ENCODE results near the gene STK24.

STK24 gene

DNA sequence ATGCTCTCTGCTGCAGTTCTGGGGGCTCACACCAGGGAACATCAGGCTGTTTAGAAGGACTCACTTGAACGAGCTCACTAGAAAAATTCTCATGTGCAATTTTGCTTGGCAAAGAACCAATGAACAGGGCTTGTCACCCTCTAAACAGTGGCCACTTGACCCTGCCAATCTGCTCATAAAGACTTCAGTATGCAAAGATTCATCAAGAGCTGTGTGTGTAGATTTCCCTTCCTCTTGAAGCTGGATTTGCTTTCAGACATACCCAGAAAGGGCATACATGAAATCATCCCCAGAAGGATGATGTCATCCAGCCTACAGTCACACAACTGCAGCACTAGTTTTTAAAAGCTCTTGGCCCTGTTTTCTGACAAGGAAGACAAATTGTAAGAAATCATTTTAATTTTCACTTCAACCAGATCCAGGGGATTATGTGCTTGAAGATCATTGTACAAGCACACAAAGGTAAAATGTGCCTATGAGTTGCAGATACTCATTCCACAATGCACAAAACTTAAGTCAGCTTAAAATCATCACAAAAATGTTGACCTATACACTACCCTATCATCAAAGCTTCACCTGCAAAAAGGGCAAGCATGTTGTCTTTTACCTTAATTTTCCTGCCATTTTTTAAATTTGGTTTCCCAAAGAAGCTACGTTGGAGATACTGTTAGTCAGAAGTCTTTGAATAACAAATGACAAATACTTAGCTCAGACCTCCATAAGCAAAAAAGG lies 5.2 kb upstream of the STK24 start:
- peak; percentile 72 to 75 for DNase-seq

GRCh38 chr13:98581381-98581780 lies 4.5 kb upstream of the STK24 start:
- DNase-seq: peak; percentile 44 to 58

- DNase-seq: no peak
These were observed 3.5 kb upstream of the STK24 start for GRCh38 chr13:98580420-98580819.

- no peak for DNase-seq
These were observed 954 bp upstream of the STK24 start for GRCh38 chr13:98577836-98578285.

DNA sequence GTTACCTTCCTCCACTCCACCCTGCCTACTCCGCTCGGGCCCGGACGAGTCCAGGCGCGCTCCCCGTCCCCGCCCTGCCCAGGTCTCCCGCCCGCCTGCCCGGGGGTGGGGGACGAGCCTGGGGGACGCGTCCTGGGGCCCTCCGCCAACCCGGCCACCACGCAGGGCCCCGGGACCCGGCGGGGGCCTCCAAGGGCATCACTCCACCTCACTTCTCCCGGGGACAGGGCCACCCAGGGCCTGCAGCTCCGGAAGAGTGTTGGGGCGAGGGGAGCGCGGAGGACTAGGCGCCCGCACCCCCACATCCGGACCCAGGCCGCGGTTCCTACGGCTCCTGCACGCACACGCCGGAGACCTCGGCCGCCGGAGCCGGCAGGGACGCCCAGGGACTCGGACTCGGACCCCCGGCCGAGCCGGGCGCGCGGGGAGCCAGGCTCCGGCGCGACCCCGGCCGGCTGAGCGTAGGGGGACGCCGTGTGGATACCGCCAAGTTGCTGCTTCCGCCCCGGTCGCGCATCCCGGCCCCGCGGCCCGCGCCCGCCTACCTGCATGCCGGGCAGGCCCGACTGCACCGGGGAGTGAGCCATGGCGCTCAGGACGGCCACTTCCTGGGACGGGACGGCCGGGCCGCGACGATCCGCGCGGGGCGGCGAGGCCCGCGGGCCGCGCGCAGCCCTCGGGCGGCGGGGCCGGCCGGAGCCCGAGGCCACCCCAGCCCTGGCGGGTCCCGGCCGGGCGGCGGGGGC lies 534 bp downstream of the STK24 start:
- no peak for DNase-seq

DNA sequence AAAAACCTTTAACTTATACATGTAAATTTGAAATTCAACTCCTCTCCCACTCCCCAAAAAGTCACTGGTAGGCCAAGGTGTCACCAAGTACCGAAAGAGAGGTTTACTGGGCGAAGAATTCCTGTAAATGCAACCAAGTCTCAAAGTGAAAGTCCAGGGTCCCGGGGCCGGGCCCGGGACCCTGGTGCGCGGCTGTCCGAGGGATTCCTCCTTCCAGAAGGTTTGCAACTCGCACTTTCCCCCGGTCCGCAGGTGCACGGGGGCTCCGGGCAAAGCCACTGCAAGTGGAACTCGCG lies 1.1 kb downstream of the STK24 start:
- DNase-seq: no peak

GRCh38 chr13:98575009-98575903 lies 1.7 kb downstream of the STK24 start:
- DNase-seq: no peak

- no peak for DNase-seq
These were observed 4.8 kb downstream of the STK24 start for GRCh38 chr13:98571955-98572662.

GRCh38 chr13:98570929-98571372 lies 6.0 kb downstream of the STK24 start:
- DNase-seq: peak in 1 of 2 donors; percentile 32

DNA sequence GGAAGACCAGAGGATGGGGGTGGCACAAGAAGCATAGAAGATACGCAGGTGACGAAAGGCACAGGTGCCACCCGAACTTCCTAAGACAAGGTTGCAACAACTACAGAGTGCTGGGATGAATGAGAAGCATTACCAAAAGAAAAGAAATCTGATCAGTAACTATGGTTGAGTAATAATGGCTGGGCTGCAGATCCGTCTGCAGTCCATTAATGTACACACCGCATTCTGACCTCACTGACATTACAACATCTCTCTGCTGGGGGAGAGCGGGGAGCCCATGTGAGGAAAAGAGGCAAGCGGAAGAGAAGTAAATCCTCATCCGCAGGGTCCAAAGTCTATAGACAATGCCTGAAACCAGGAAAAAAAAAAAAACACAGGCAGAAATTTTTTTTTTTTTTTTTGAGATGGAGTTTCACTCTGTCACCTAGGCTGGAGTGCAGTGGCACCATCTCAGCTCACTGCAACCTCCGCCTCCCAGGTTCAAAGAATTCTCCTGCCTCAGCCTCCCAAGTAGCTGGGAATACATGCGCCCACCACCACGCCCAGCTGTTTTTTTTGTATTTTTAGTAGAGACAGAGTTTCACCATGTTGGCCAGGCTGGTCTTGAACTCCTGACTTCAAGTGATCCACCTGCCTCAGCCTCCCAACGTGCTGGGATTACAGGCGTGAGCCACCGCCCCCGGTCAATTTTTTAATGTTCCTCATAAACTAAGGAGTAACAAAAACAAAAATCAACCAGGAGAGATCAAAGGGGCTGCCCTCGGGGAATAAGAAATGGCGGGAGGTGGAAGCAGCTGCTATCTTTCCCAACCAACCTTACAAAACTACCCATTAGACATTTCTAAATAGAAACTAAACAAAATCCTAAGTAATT lies 7.2 kb downstream of the STK24 start:
- peak; percentile 89 to 90 for DNase-seq

DNA sequence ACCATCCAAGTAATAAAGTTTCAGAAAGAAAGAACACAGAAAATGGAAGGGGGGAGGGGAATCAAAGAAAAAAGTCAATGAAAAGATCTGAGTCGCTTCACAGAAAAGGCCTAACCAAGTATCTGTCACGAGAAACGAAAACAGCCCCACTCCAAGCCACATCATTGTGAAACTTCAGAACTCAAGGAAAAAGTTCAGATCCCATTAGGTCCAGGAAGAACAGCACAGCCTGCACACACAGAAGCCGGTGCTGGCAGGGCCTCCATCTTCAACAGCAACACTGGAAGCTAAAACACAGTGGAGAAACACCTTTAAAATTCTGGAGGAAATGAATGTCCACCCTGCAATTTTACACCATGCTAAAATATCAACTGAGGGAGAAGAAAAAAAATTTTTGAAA lies 8.0 kb downstream of the STK24 start:
- no peak for DNase-seq

- DNase-seq: no peak
These were observed 9.8 kb downstream of the STK24 start for GRCh38 chr13:98567140-98567539.

DNA sequence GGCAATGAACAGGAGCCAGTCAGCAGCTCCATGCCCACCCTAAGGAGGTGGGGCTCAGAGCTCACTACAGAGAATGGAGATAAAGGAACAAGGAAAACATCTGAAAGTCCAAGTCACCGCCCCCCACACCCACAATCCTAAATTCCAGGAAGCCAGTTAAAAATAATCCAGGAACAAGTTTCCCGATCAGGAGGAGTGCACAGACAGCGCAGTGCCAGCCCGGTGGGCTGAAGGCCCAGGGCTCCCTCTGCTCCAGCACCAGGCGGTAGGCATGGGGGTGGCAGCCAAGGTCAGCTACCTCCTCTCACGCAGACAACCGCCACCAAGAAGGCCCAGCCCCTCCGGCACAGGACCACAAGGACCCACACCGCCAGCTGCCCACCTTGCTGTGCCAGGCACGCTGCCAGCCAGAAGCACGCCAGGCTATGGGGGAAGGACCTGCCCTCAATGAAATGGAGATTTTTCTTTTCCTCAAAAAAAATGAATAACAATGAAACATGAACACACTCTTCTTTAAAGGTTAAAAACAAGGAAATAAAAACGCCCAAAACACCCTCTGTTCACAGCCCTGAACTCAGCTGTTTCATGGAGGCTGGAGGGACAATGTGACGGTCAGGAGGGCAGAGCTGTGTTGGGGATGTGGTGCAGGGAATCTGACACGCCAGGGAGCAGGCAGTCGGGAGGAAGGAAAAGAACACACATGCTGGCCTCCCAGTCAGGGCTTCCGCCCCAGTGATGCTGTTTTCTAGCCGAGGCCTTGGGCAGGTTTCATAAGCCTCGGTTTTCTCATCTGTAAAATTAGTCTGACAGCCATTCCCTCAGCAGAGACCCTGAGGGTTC lies 11.0 kb downstream of the STK24 start:
- DNase-seq: no peak

DNA sequence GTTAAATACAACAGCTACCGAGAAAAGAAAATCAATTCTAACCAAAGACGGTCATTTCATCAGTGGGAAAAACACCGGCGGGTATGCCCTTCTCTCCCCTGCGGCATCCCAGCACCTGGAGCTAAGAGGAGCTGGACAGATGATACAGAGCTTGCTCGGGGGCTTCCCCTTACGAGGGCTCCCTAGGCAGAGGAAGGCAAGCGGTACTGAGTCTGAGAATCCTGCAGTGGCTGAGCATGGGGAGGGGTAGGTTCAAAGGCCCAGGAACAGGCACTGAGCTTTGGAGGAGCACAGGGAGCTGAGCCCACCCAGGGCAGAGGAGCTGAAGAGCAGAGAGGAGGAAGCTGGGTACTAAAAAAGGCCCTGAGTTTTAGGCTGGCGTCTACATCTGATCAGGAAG lies 12.7 kb downstream of the STK24 start:
- DNase-seq: no peak

DNA sequence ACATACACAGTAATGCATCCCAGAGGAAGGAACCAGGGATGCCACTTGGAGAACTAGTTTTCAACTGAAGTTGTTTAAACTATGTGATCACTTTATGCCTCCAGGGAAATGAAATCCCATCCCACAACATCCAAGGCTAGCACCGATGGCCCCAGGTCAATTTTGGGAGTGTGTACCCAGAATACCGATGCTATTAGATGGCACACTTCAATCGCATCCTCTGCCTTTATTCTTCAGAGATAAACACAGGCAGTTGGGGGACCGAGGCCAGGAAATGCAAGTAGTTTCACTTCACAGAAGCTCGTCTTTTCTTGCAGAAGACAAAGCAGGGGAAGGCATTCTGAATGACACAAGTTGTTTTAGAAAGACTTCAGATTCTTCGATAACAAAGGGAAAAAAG lies 13.8 kb downstream of the STK24 start:
- DNase-seq: no peak

DNA sequence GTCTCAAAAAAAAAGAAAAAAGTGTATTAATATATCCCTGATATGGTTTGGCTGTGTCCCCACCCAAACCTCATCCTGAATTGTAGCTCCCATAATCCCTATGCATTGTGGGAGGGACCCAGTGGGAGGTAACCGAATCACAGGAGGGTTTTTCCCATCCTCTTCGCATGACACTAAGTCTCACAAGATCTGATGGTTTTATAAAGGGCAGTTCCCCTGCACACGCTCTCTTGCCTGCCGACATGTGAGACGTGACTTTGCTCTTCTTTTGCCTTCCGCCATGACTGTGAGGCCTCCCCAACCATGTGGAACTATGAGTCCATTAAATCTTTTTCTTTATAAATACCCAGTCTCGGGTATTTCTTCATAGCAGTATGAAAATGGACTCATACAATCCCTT lies 17.7 kb downstream of the STK24 start:
- DNase-seq: peak in 1 of 2 donors; percentile 74

DNA sequence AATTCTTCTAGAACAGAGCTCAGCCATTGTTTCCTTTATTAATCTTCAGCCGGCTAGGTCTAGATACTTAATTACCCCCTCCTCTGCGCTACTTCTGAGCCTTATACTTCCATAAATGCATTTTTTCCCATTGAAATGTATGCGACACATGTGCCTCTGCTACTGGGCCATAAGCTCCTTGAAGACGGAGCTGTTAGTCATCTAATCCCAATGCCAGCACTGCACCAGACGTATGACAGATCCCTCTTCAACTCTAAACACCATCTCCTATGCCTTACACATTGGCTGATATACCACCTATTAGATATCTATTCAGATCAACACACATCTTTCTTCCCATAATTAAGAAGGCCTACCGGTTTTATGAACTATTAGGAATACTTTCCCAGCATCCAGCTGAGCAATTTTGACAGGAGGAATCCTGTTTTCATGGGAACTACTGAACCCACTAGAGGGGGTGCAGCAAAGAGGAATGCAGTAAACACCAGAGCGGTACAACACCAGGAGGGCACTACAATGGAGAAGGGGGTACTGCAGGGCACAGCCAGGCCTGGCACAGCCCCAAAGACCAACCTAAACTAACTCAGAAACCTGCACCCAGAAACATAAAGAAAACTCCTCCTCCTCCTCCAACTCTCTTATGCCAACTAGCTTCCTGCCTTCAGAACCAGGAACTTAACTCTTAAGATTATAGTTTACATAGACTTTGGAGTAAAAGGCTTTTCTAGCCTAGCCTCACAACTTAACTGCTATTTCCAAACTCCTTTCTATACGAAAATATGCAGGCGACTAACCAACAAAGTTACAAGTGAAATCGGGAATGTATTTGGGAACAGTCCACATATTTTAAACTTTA lies 18.7 kb downstream of the STK24 start:
- DNase-seq: no peak

GRCh38 chr13:98556968-98557631 lies 19.8 kb downstream of the STK24 start:
- no peak for DNase-seq

- DNase-seq: no peak
These were observed 20.6 kb downstream of the STK24 start for GRCh38 chr13:98556142-98556816.
